ENCODE results near the gene HARBI1. TPM values are rescaled to one million over a fixed set of nuclear protein-coding genes. Genes with fewer than 3 reads are reported as not detected.

Gene HARBI1
- total and polyA plus RNA-seq, 2 of the 8 experiments (the other 6 are each of a cell fraction or from before 2014, with no cell fraction given): 3.8 to 5.1 TPM

DNA sequence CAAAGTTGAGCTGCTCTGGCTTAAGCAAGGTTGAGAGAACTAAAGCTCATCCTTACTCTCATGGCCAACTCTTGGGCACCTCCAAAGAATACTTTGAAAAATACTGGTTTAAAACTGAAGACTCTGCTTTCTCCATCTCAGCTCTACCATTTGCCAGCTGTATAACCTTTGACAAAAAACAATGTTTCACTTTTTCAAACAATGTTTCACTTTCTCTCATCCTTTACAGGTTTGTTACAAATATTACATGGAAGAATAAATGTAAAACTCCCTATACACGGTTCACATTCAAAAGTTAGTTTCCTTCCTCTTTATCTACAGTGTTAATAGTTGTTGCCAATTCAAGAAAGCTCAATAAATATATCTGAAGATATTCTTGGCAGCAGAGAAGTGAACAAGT, 42.4 kb downstream of the HARBI1 start (continued):
- TF ChIP-seq GABPA (IDR thresholded peaks at IDR 0.05; ENCODE audit: borderline replicate concordance, insufficient read depth, low read length) (no peak), TBP (IDR thresholded peaks at IDR 0.05; ENCODE audit: low read depth, low read length) (no peak), GTF2F1 (IDR thresholded peaks at IDR 0.05; ENCODE audit: borderline replicate concordance, low read depth, low read length) (no peak), RFX5 (IDR thresholded peaks at IDR 0.05; ENCODE audit: borderline replicate concordance, low read depth, low read length) (no peak), CBX5 (IDR thresholded peaks at IDR 0.05; ENCODE audit: low read depth, low read length) (no peak), HDAC6 (IDR thresholded peaks at IDR 0.05; ENCODE audit: low read depth, low read length) (no peak)
- TF ChIP-seq, protein P1, sequence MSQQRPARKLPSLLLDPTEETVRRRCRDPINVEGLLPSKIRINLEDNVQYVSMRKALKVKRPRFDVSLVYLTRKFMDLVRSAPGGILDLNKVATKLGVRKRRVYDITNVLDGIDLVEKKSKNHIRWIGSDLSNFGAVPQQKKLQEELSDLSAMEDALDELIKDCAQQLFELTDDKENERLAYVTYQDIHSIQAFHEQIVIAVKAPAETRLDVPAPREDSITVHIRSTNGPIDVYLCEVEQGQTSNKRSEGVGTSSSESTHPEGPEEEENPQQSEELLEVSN (IDR thresholded peaks at IDR 0.05): no peak

All from H1 (cell line).